GOT3 (cell line): ENCODE data around the gene SUN2.
A peak's percentile ranks its signal among the peaks of the same experiment; 100 is the strongest.

ENCODE experiments used
- DNase-seq: peaks from one replicate; lab custom pipeline; 2025; ENCODE audit warnings: mixed read lengths; lab: John Stamatoyannopoulos, UW

The SUN2 gene

GRCh38 chr22:38777087-38777671 lies 21.4 kb upstream of the SUN2 start:
- DNase-seq = no peak

GRCh38 chr22:38776086-38776485 lies 20.3 kb upstream of the SUN2 start:
- DNase-seq = no peak

GRCh38 chr22:38775656-38776055 lies 19.9 kb upstream of the SUN2 start:
- DNase-seq = no peak

GRCh38 chr22:38774496-38775166 lies 18.8 kb upstream of the SUN2 start:
- no peak for DNase-seq

- no peak for DNase-seq
Observed at GRCh38 chr22:38773363-38773946, 17.7 kb upstream of the SUN2 start.

GRCh38 chr22:38772623-38772873 lies 16.8 kb upstream of the SUN2 start:
- no peak for DNase-seq

GRCh38 chr22:38770257-38770949 lies 14.6 kb upstream of the SUN2 start:
- DNase-seq = no peak

GRCh38 chr22:38768036-38768435 lies 12.2 kb upstream of the SUN2 start:
- DNase-seq = no peak

GRCh38 chr22:38767313-38767712 lies 11.5 kb upstream of the SUN2 start:
- no peak for DNase-seq

- peak; percentile 13 for DNase-seq
Observed at GRCh38 chr22:38766076-38766777, 10.4 kb upstream of the SUN2 start.

GRCh38 chr22:38762551-38762983 lies 6.8 kb upstream of the SUN2 start:
- no peak for DNase-seq

- DNase-seq = no peak
Observed at GRCh38 chr22:38761202-38762162, 5.7 kb upstream of the SUN2 start.

- no peak for DNase-seq
Observed at GRCh38 chr22:38760477-38761201, 4.8 kb upstream of the SUN2 start.

- DNase-seq = no peak
Observed at GRCh38 chr22:38759005-38759404, 3.2 kb upstream of the SUN2 start.

- no peak for DNase-seq
Observed at GRCh38 chr22:38758276-38758945, 2.6 kb upstream of the SUN2 start.

GRCh38 chr22:38757464-38757757 lies 1.6 kb upstream of the SUN2 start:
- no peak for DNase-seq

- no peak for DNase-seq
Observed at GRCh38 chr22:38756711-38757463, 1.1 kb upstream of the SUN2 start.

- DNase-seq = peak; percentile 83
Observed at GRCh38 chr22:38755155-38755910, 465 bp downstream of the SUN2 start.

- no peak for DNase-seq
Observed at GRCh38 chr22:38754751-38755154, 1.0 kb downstream of the SUN2 start.
